HG02981 (cell line): ENCODE results near the gene ADAMTSL4.

Source experiments
- ATAC-seq: cut with Tn5 transposase; IDR thresholded peaks from one replicate; pipeline ENCODE4 v1.9.1; 2021; ENCODE audit warnings: mild to moderate bottlenecking, moderate library complexity; ENCODE audit not compliant: unreplicated experiment

The ADAMTSL4 gene

DNA sequence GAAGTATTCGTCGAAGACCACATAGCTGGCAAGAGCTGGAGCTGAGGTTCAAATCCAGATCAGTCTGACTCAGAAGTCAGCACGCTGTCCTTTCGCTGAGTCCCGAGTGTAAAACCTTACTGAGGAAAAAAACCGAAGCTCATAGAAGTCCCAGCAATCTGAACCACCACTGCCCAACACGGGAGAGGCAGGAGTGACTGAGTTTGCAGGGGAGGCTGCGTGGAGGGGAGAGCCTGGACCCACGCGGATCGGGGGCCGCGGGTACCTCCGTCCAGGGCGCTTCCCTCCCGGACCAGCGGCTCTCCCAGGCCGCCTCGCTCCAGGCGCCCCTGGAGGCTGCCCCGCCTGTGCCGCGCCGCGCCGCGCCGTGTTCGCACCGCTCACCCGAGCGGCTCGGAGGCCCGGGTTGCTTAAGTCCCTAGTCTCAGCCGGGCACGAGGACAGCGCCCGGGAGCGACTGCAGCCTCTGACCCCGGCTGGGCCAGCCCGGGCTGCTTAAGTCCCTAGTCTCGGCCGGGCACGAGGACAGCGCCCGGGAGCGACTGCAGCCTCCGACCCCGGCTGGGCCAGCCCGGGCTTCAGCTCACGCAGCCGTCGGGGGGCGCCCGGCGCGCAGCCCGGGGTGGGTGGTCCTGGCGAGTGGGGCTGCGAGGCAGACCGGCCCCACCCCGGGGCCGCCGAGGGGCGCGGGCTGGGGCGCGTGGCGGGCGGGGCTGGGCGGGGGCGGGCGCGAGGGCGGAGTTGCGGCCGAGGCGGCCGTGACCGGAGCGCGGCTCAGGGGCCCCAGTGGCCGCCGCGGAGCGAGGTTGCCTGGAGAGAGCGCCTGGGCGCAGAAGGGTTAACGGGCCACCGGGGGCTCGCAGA, at the start of gene ADAMTSL4:
TSS of gene ADAMTSL4 (plus strand) at position 777 of the 864 bp plus-strand sequence. CDS start 2,881 bp downstream, outside the sequence.
- no peak for ATAC-seq

- no peak for ATAC-seq
These were observed 43.8 kb upstream of the ADAMTSL4 start for GRCh38 chr1:150505431-150505830.

DNA sequence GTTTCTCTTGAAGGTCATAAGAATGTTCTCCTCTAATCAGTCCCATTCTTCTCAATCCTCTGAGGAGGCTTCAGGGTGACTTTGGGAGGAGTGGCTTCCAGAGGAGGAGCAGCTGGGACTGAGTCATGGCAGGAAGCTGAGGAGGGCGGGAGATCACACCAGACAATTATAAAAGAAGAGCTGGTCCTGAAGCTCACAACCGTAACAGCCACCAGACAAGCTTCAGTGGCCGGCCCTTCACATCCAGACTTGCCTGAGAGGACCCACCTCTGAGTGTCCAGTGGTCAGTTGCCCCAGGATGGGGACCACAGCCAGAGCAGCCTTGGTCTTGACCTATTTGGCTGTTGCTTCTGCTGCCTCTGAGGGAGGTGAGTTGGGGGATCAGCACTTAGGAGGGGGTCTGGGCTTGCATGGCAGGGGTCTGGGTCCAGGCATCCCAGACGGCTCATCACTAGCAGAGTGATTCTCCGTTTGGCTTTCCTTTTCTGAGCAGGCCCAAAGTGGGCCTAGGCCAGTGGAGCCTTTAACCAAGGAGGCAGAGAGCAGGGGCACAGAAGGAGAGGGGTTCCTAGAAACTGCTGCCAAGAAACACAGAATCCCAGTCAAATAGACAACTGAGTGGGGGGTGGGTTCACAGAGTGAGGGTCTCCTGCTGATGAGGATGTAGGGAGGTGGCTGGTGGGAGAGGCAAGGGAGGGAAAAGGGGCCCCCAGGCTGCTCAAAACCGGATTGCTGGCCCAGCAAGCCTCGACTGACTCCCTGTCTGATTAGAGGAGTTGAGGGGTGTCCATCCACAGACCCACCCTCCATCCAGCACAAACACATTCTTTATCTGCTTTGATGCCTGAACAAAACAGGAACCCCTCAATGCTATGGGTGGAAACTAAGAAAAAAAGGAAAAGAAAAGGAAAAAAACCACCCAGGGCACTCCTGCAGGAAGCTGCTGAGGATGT, 41.0 kb upstream of the ADAMTSL4 start, which contains the start of gene ECM1:
TSS of gene ECM1 (plus strand) at position 198 of the 953 bp plus-strand sequence. CDS start at position 299, 101 bp downstream.
- ATAC-seq: no peak

- ATAC-seq: no peak
These were observed 40.2 kb upstream of the ADAMTSL4 start for GRCh38 chr1:150508982-150509381.

GRCh38 chr1:150511551-150511950, 37.7 kb upstream of the ADAMTSL4 start:
- no peak for ATAC-seq

DNA sequence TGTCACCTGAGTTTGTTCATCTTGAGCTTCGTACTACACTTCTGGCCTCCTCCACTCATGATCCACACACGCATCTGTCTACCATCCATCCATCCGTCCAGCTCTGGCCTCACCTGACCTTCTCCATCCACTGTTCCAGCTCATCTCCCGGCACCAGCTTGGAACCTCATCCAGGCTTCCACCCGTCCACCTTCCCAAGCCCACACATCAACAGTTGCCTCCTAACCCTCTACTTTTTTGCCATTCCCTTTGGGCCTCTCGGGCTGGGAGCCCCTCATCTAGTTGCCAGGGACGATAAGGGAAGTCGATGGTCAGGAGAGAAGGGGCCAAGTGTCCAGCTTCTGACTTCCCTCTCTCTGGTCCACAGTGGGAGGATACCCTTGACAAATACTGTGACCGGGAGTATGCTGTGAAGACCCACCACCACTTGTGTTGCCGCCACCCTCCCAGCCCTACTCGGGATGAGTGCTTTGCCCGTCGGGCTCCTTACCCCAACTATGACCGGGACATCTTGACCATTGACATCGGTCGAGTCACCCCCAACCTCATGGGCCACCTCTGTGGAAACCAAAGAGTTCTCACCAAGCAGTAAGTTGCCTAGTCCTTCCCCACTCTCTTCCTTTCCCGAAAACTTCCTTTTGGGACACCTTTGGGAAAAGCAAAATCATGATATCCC, 37.1 kb upstream of the ADAMTSL4 start:
- no peak for ATAC-seq

- ATAC-seq: no peak
These were observed 36.4 kb upstream of the ADAMTSL4 start for GRCh38 chr1:150512846-150513245.

DNA sequence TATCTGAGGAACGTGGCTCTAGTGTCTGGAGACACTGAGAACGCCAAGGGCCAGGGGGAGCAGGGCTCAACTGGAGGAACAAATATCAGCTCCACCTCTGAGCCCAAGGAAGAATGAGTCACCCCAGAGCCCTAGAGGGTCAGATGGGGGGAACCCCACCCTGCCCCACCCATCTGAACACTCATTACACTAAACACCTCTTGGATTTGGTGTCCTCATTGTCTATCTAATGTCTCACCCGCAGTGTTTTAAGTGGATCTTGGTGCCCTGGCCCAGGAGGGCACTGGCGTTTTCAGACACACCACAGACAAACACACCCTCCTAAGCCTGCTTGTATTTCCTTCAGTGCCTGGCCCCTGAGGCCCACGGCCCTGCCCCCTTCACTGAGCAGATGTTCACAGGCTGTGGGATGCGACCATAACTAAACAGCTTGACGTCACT, 35.8 kb upstream of the ADAMTSL4 start:
- ATAC-seq: no peak

GRCh38 chr1:150514260-150514659, 34.9 kb upstream of the ADAMTSL4 start:
- ATAC-seq: no peak

DNA sequence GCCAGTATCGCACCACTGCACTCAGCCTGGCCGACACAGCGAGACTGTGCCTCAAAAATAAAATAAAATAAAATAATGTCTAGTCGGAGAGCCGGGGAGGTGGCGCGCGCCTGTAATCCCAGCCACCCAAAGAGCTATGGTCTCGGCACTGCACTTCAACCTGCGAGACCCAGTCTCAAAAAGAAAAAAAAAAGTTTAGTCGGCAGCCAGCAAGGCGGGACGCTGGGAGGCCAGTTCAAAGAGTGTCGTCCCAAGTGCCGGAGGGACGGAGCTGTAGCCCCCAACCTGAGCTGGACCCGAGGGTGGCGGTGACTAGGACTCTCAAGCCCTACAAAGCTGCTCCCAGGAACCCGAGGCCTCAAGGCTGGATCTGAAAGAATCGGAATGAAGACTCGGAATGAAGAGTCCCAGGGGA, 34.3 kb upstream of the ADAMTSL4 start:
- no peak for ATAC-seq

- ATAC-seq: peak; percentile 96
These were observed 33.7 kb upstream of the ADAMTSL4 start, which contains the start of gene FALEC for GRCh38 chr1:150515328-150516049. Gene FALEC, plus strand, starts transcription at chr1:150515752.

GRCh38 chr1:150516050-150516591, 33.1 kb upstream of the ADAMTSL4 start:
- ATAC-seq: no peak

DNA sequence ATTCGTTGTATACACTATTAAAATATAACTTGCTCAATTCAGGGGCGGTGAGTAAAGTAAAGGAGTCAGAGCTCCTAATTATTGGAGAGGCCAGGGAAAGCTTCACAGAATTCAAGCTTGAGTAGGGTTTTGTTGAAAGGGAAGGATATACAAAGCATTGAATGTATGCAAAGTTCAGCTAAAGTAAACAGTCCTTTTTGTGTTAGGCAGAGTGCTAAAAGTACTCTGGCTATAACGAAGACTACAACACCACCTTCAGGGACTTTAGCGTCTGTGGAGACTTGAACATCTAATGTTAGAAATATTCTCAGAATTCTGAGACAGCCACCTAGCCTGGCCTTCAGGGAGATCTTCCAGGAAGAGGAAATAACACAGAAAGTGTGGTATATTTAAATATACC, 32.6 kb upstream of the ADAMTSL4 start:
- no peak for ATAC-seq

GRCh38 chr1:150521196-150521968, 27.8 kb upstream of the ADAMTSL4 start:
- ATAC-seq: no peak

DNA sequence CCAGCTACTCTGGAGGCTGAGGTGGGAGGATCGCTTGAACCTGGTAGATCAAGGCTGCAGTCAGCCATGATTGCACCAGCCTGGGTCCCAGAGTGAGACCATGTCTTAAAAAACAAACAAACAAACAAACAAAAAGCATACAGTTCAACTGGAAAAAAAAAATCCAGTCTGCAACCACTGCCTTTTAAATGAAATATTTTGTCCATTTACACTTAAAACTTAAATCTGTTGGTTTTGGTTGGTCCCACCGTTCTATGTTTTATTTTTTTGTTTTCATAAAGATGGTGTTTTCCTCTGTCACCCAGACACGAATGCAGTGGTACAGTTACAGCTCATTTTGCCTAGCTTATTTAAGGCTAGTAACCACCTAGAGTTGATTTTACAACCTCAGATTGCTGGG, 23.9 kb upstream of the ADAMTSL4 start:
- no peak for ATAC-seq

- ATAC-seq: no peak
These were observed 21.0 kb upstream of the ADAMTSL4 start for GRCh38 chr1:150528196-150528595.

DNA sequence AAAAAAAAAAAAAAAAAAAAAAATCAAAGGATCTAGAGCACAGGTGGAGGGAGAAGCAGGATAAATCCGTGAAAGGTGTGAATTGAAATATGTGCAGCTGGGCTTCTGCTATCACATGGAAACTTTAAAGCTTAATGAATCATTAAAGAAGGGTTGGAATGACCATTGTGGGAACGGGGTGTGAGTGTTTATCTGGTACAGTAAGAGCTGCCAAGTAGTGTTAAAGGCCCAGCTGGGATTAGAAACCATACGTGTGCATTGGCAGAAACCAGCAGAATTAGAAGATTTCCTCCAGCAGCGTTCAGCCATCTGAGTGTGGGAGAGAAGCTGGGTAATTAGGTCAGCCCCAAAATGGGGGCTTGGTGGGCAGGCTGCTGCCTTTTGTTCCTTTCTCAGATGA, 20.2 kb upstream of the ADAMTSL4 start:
- ATAC-seq: no peak

- no peak for ATAC-seq
These were observed 18.6 kb upstream of the ADAMTSL4 start for GRCh38 chr1:150530491-150531159.
